ENCODE measurements around the gene CDCA7L.
"Not testable (repeated sequence)": the region's sequence is repeated elsewhere in the genome, so short reads cannot be mapped to it uniquely, and the experiment has no call there.

CDCA7L gene

GRCh38 chr7:21866731-21867130, 79.0 kb downstream of the CDCA7L start:
- H3K4me2 ChIP-seq (ENCODE audit: low read depth, low read length, poor library complexity, severe bottlenecking), result no peak overlapping the region
- no peak overlapping the region for H3K4me3 ChIP-seq (ENCODE audit: low read length, poor library complexity, severe bottlenecking)
- TF ChIP-seq EZH2phosphoT487 (IDR thresholded peaks at IDR 0.05; ENCODE audit: borderline replicate concordance) (no peak), CTCF (conservative IDR thresholded peaks at IDR 0.05; ENCODE audit: low read length) (no peak)

GRCh38 chr7:21865631-21866204, 80.0 kb downstream of the CDCA7L start:
- H3K4me2 ChIP-seq (ENCODE audit: low read depth, low read length, poor library complexity, severe bottlenecking), result peak overlapping the region; percentile 58
- H3K9ac ChIP-seq (ENCODE audit: low read depth, low read length, poor library complexity, severe bottlenecking); H3K79me2 ChIP-seq (ENCODE audit: insufficient read depth, low read length); H4K20me1 ChIP-seq (ENCODE audit: insufficient read depth, low read length, poor library complexity, severe bottlenecking); H3K9me2 ChIP-seq (replicated peaks; ENCODE audit: low read depth, low read length); H2AFZ ChIP-seq (ENCODE audit: low read length); H3F3A ChIP-seq (ENCODE audit: low read depth); H3K36me3 ChIP-seq (ENCODE audit: insufficient read depth, low read length); H3K27me3 ChIP-seq (ENCODE audit: insufficient read depth, low read length, poor library complexity, severe bottlenecking); H3K9me3 ChIP-seq (ENCODE audit: insufficient read depth, low read depth, low read length): not testable (repeated sequence)
- H3K4me3 ChIP-seq (ENCODE audit: low read length, poor library complexity, severe bottlenecking), result peak overlapping the region; percentile 47
- H3K4me1 ChIP-seq (ENCODE audit: insufficient read depth, low read length, poor library complexity, severe bottlenecking), result peaks cover 33% of the 10 kb centered on the region

More at GRCh38 chr7:21866731-21867130, 79.0 kb downstream of the CDCA7L start:
- Histone ChIP-seq H3K9me2 (replicated peaks; ENCODE audit: low read depth, low read length) (no peaks in the 10 kb centered on the region), H4K20me1 (ENCODE audit: insufficient read depth, low read length, poor library complexity, severe bottlenecking) (no peaks in the 10 kb centered on the region), H3K9me3 (ENCODE audit: insufficient read depth, low read depth, low read length) (no peaks in the 10 kb centered on the region), H2AFZ (ENCODE audit: low read length) (no peak overlapping the region), H3K27me3 (ENCODE audit: insufficient read depth, low read length, poor library complexity, severe bottlenecking) (no peaks in the 10 kb centered on the region), H3K79me2 (ENCODE audit: insufficient read depth, low read length) (no peaks in the 10 kb centered on the region), H3F3A (ENCODE audit: low read depth) (no peaks in the 10 kb centered on the region), H3K4me1 (ENCODE audit: insufficient read depth, low read length, poor library complexity, severe bottlenecking) (peaks cover 33% of the 10 kb centered on the region), H3K9ac (ENCODE audit: low read depth, low read length, poor library complexity, severe bottlenecking) (no peak overlapping the region), H3K36me3 (ENCODE audit: insufficient read depth, low read length) (no peaks in the 10 kb centered on the region)

GRCh38 chr7:21851559-21851967, 94.1 kb downstream of the CDCA7L start:
- peak overlapping the region; percentile 76 for H2AFZ ChIP-seq (ENCODE audit: low read length)
- H3K4me3 ChIP-seq (ENCODE audit: low read length, poor library complexity, severe bottlenecking), result peak overlapping the region; percentile 57
- no peaks in the 10 kb centered on the region for H3K79me2 ChIP-seq (ENCODE audit: insufficient read depth, low read length)
- no peaks in the 10 kb centered on the region for H3K36me3 ChIP-seq (ENCODE audit: insufficient read depth, low read length)
- H3K4me1 ChIP-seq (ENCODE audit: insufficient read depth, low read length, poor library complexity, severe bottlenecking), result peaks cover 12% of the 10 kb centered on the region
- H3K9me2 ChIP-seq (replicated peaks; ENCODE audit: low read depth, low read length), result no peaks in the 10 kb centered on the region
- H3F3A ChIP-seq (ENCODE audit: low read depth), result no peaks in the 10 kb centered on the region
- TF ChIP-seq CTCF (conservative IDR thresholded peaks at IDR 0.05; ENCODE audit: low read length) (no peak), EZH2phosphoT487 (IDR thresholded peaks at IDR 0.05; ENCODE audit: borderline replicate concordance) (no peak)
- H4K20me1 ChIP-seq (ENCODE audit: insufficient read depth, low read length, poor library complexity, severe bottlenecking), result no peaks in the 10 kb centered on the region
- H3K9ac ChIP-seq (ENCODE audit: low read depth, low read length, poor library complexity, severe bottlenecking), result peak overlapping the region; percentile 13
- H3K4me2 ChIP-seq (ENCODE audit: low read depth, low read length, poor library complexity, severe bottlenecking), result peak overlapping the region; percentile 72
- H3K9me3 ChIP-seq (ENCODE audit: insufficient read depth, low read depth, low read length), result no peaks in the 10 kb centered on the region
- no peaks in the 10 kb centered on the region for H3K27me3 ChIP-seq (ENCODE audit: insufficient read depth, low read length, poor library complexity, severe bottlenecking)

Data from Loucy (cell line).